Right cardiac atrium (tissue), 5 donors: Measurements from ENCODE around the gene CNOT1. TPM values are rescaled to one million over a fixed set of nuclear protein-coding genes. Genes with fewer than 3 reads are reported as not detected.
A peak's percentile ranks its signal among the peaks of the same experiment; 100 is the strongest.

Source experiments
- ATAC-seq, 2 donors: fragments of 200-7000 bp; cut with Tn5 transposase; one replicate each; pipeline versions ENCODE4 v1.8.0 to v1.9.1; 2020; ENCODE audit warnings: moderate library complexity in 2 of 2, mild to moderate bottlenecking in 1 of 2
- DNase-seq, 3 donors: peaks; one replicate each; pipeline ENCODE4 v3.0.0-alpha.2; 2020
- H3K27ac ChIP-seq: one replicate; pipeline ENCODE4 v1.5.1; 2013; ENCODE audit warnings: mild to moderate bottlenecking, low read length, control low read depth, moderate library complexity
- H3K27me3 ChIP-seq: one replicate; pipeline ENCODE4 v1.6.1; 2013; ENCODE audit not compliant: control insufficient read depth, insufficient read depth
- H3K4me1 ChIP-seq: one replicate; pipeline ENCODE4 v1.6.1; 2013; ENCODE audit warnings: low read length; ENCODE audit not compliant: control insufficient read depth, insufficient read depth
- H3K4me3 ChIP-seq: one replicate; pipeline ENCODE4 v1.5.1; 2013; ENCODE audit warnings: low read length, control low read depth
- H3K9me3 ChIP-seq: one replicate; pipeline ENCODE4 v1.6.1; 2013; ENCODE audit warnings: low read length; ENCODE audit not compliant: control insufficient read depth
- WGBS: extraction: QIAGEN DNeasy Blood & Tissue Kit; methylation state at CpG from one replicate; pipeline ENCODE4 v1.1.7; 2013; 5-methylcytosine and 5-hydroxymethylcytosine counted together
- intact Hi-C, 4 donors: fragments of 100-400 bp; cut with DNase I; formaldehyde crosslinking; loops; one replicate each; pipeline versions ENCODE4 v1.11.0 to v1.14.0; 2022 to 2023
- polyA plus RNA-seq: library from polyadenylated mRNA; stranded (reverse); fragments of 200-250 nt; gene quantifications from one replicate; pipeline ENCODE4 v1.2.3, GENCODE V29; 2013
- total RNA-seq, 4 donors: library from RNA; stranded (reverse); fragmentation: NEBNext Ultra II Directional; extraction: Animal tissue kit (Norgen Biotek cat#: 25700); gene quantifications; one replicate each; pipeline ENCODE4 v1.2.1, GENCODE V29; 2021
- donor health status: healthy with polysubstance abuse.
- donor health status: DM: no; HTN: yes; CAD: no.
- donor health status: DM: no; HTN: no; CAD: no.
- donor health status: DM: no; HTN: yes; CAD: no; lungs with severe emphysema.
- donor health status: DM: yes; HTN: yes; CAD: no.

CNOT1 gene
- total and polyA plus RNA-seq, 5 donors: 26.3 to 85.8 (median 76.9) TPM

GRCh38 chr16:58472827-58473226, 156.8 kb downstream of the CNOT1 start:
- 92% methylated on average over 3 of the region's 3 CpGs for WGBS

GRCh38 chr16:58472266-58472665, 157.4 kb downstream of the CNOT1 start:
- no peak overlapping the region for H3K27ac ChIP-seq
- no peak overlapping the region for H3K4me3 ChIP-seq
- intact Hi-C loops: no loop called here
- H3K27me3 ChIP-seq: no peaks in the 10 kb centered on the region
- peaks cover 7% of the 10 kb centered on the region for H3K4me1 ChIP-seq
- DNase-seq (no peak), ATAC-seq (no peak)
- H3K9me3 ChIP-seq: no peaks in the 10 kb centered on the region
- WGBS: 84% methylated on average over 9 of the region's 9 CpGs

More at GRCh38 chr16:58472827-58473226, 156.8 kb downstream of the CNOT1 start:
- H3K4me3 ChIP-seq: no peak overlapping the region
- H3K27me3 ChIP-seq: no peaks in the 10 kb centered on the region
- ATAC-seq (no peak), DNase-seq (no peak)
- no peak overlapping the region for H3K27ac ChIP-seq
- no peaks in the 10 kb centered on the region for H3K9me3 ChIP-seq
- H3K4me1 ChIP-seq: peaks cover 7% of the 10 kb centered on the region
- intact Hi-C loops: no loop called here

GRCh38 chr16:58471209-58471975, 158.2 kb downstream of the CNOT1 start:
- H3K4me3 ChIP-seq: no peak overlapping the region
- no peaks in the 10 kb centered on the region for H3K27me3 ChIP-seq
- ATAC-seq (peak in 1 of 2 donors; percentile 13), DNase-seq (no peak)
- intact Hi-C loops: no loop called here
- no peaks in the 10 kb centered on the region for H3K9me3 ChIP-seq
- peaks cover 7% of the 10 kb centered on the region for H3K4me1 ChIP-seq
- no peak overlapping the region for H3K27ac ChIP-seq
- WGBS: 61% methylated on average over 10 of the region's 10 CpGs

Other genes starting within 250 kb of the CNOT1 start
- 1 to 10 TPM; 6.3 to 8.0 (median 6.7) TPM for gene GINS3, start 237.4 kb downstream of the CNOT1 start, total RNA-seq
- 6.5 TPM for gene GINS3, start 237.4 kb downstream of the CNOT1 start, polyA plus RNA-seq
- gene NDRG4, start 129.7 kb downstream of the CNOT1 start, total RNA-seq: 100 to 1,000 TPM in 1 of 4 donors, 10 to 100 TPM in 3; 53.5 to 155 (median 97.3) TPM
- gene NDRG4, start 129.7 kb downstream of the CNOT1 start, polyA plus RNA-seq: 164 TPM
- gene SETD6, start 114.3 kb downstream of the CNOT1 start, total RNA-seq: 10 to 100 TPM in 2 of 4 donors, 1 to 10 TPM in 2; 9.7 to 12.4 (median 11.1) TPM
- gene SETD6, start 114.3 kb downstream of the CNOT1 start, polyA plus RNA-seq: 8.5 TPM
- 10 to 100 TPM; 16.5 to 21.3 (median 19.0) TPM for gene SLC38A7, start 54.9 kb upstream of the CNOT1 start, total RNA-seq
- gene SLC38A7, start 54.9 kb upstream of the CNOT1 start, polyA plus RNA-seq: 13.3 TPM
- 100 to 1,000 TPM; 245 to 329 (median 314) TPM for gene GOT2, start 104.5 kb upstream of the CNOT1 start, total RNA-seq
- gene GOT2, start 104.5 kb upstream of the CNOT1 start, polyA plus RNA-seq: 313 TPM